Osteocyte (in vitro differentiated cells): ENCODE results near the gene WDR5B. TPM values are rescaled to one million over a fixed set of nuclear protein-coding genes. Genes with fewer than 3 reads are reported as not detected.
"Not testable (repeated sequence)": the region's sequence is repeated elsewhere in the genome, so short reads cannot be mapped to it uniquely, and the experiment has no call there.

Source experiments
- DNase-seq: peaks from one replicate; pipeline ENCODE4 v3.0.0; 2021; ENCODE audit warnings: mixed read lengths; ENCODE audit not compliant: unreplicated experiment; ENCODE audit errors: extremely low spot score
- H3K27ac Mint-ChIP-seq: one replicate; pipeline ENCODE4 v1.8.0; 2021; ENCODE audit warnings: mild to moderate bottlenecking, mixed read lengths; ENCODE audit not compliant: unreplicated experiment
- H3K27me3 Mint-ChIP-seq: one replicate; pipeline ENCODE4 v1.8.0; 2021; ENCODE audit warnings: mixed read lengths; ENCODE audit not compliant: unreplicated experiment
- H3K36me3 Mint-ChIP-seq: one replicate; pipeline ENCODE4 v1.8.0; 2021; ENCODE audit warnings: mixed read lengths; ENCODE audit not compliant: unreplicated experiment
- H3K4me1 Mint-ChIP-seq: one replicate; pipeline ENCODE4 v1.8.0; 2021; ENCODE audit warnings: mixed read lengths; ENCODE audit not compliant: unreplicated experiment
- H3K4me3 Mint-ChIP-seq: one replicate; pipeline ENCODE4 v1.8.0; 2021; ENCODE audit warnings: mild to moderate bottlenecking, moderate library complexity, mixed read lengths; ENCODE audit not compliant: unreplicated experiment
- H3K9me3 Mint-ChIP-seq: one replicate; pipeline ENCODE4 v1.8.0; 2021; ENCODE audit warnings: mixed read lengths; ENCODE audit not compliant: unreplicated experiment
- total RNA-seq: library from RNA; stranded (reverse); gene quantifications from 2 replicates; pipeline ENCODE4 v1.2.1, GENCODE V29; 2021
- TF ChIP-seq, protein P1 (sequence below): fragments of 200-600 bp; sonication (generic); IDR thresholded peaks from 2 replicates; pipeline ENCODE4 v1.5.0; 2021; ENCODE audit warnings: antibody characterized with exemption, mild to moderate bottlenecking, moderate library complexity

The WDR5B gene
- total RNA-seq, 1 donor from 2014 or later = 6.5 TPM

DNA sequence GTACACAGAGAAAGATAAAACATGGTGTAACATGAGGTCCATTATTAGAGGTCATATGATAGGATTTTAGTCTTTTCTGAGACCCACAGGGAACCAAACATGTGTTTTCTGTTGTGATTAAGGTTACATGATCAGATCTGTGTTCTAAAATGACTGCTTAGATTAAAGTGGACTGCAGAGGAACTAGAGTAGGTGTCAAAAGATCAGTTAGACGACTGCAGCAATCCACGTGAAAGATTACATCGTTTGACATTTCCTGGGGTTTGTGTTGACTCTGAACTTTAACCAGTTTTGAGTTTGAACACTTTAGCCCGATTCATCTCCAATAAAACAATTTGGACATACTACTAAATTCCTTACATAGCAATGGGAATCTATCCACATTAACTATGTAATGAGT is 37.9 kb downstream of the WDR5B start:
- H3K36me3 Mint-ChIP-seq = no peaks in the 10 kb centered on the region
- no peaks in the 10 kb centered on the region for H3K9me3 Mint-ChIP-seq
- H3K4me3 Mint-ChIP-seq = no peak overlapping the region
- TF ChIP-seq, protein P1, sequence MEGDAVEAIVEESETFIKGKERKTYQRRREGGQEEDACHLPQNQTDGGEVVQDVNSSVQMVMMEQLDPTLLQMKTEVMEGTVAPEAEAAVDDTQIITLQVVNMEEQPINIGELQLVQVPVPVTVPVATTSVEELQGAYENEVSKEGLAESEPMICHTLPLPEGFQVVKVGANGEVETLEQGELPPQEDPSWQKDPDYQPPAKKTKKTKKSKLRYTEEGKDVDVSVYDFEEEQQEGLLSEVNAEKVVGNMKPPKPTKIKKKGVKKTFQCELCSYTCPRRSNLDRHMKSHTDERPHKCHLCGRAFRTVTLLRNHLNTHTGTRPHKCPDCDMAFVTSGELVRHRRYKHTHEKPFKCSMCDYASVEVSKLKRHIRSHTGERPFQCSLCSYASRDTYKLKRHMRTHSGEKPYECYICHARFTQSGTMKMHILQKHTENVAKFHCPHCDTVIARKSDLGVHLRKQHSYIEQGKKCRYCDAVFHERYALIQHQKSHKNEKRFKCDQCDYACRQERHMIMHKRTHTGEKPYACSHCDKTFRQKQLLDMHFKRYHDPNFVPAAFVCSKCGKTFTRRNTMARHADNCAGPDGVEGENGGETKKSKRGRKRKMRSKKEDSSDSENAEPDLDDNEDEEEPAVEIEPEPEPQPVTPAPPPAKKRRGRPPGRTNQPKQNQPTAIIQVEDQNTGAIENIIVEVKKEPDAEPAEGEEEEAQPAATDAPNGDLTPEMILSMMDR = no peak
- no peaks in the 10 kb centered on the region for H3K27me3 Mint-ChIP-seq
- H3K27ac Mint-ChIP-seq = no peak overlapping the region
- DNase-seq = no peak
- H3K4me1 Mint-ChIP-seq = peaks cover 11% of the 10 kb centered on the region

DNA sequence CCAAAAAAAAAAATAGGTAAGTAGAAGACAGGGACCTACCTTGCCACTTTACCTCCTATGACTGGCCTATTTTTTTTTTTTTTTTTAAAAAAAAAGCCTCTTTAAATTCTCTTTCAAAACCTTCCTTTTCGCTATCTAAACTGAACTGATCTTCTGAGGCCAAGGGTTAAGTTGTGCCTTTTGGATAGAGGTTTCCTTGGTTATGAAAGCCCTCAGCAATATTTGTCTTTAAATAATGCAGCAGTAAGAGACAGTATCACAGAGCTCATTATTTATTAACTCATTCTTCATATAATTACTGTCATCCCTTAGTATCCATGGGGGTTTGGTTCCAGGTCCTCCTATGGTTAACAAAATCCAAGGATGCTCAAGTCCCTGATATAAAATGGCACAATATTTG is 41.8 kb downstream of the WDR5B start:
- Mint-ChIP-seq H3K27ac (no peak overlapping the region), H3K27me3 (no peaks in the 10 kb centered on the region), H3K9me3 (no peaks in the 10 kb centered on the region), H3K4me3 (no peak overlapping the region), H3K4me1 (no peaks in the 10 kb centered on the region), H3K36me3 (peaks cover 7% of the 10 kb centered on the region)
- TF ChIP-seq, protein P1 = no peak
- DNase-seq = no peak

DNA sequence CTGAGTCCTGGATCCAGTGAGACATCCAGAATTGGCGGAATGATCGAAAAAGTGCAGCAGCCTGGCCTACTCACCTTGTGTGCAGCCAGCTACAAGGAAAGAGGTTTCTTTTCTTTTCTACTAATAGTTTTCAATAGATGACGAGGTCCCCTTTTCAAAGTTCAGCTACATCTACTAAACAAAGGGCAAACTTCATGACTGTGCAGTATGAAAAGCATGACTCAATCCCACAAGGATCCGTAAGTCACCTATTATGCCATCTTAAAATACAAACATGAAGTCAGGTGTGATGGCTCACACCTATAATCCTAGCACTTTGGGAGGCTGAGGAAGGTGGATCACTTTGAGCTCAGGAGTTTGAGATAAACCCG is 49.5 kb downstream of the WDR5B start:
- Mint-ChIP-seq H3K9me3 (no peaks in the 10 kb centered on the region), H3K27ac (no peak overlapping the region), H3K27me3 (no peaks in the 10 kb centered on the region), H3K4me1 (no peaks in the 10 kb centered on the region), H3K36me3 (peaks cover 25% of the 10 kb centered on the region), H3K4me3 (no peak overlapping the region)
- TF ChIP-seq, protein P1 = no peak
- no peak for DNase-seq

DNA sequence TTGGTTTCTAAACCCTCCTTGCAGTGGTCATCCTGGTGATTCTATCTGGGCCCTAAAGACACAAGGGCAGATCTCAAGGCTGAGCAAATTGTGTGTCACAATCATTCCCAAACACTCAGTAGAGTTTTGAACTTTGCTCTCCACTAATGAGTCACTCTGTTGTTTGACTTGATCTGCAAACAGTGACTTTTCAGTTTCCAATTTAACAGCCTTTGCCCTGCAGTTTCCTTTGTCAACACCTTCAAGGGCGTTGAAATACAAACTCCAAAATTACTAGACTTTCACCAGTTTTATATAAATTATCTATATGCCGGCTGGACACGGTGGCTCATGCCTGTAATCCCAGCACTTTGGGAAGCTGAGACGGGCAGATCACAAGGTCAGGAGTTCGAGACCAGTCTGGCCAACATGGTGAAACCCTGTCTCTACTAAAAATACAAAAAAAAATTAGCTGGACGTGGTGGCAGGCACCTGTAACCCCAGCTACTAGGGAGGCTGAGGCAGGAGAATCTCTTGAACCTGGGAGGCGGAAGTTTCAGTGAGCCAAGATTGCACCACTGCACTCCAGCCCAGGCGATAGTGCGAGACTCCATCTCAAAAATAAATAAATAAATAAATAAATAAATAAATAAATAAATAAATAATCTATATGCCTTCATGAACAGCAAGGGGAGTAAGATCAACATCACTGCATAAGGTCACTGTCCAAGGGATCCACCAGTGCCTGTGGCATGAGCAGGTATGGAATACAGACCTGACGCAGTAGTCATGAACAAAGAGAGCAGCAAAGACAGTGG is 50.1 kb downstream of the WDR5B start:
- not testable (repeated sequence) for H3K4me3 Mint-ChIP-seq

DNA sequence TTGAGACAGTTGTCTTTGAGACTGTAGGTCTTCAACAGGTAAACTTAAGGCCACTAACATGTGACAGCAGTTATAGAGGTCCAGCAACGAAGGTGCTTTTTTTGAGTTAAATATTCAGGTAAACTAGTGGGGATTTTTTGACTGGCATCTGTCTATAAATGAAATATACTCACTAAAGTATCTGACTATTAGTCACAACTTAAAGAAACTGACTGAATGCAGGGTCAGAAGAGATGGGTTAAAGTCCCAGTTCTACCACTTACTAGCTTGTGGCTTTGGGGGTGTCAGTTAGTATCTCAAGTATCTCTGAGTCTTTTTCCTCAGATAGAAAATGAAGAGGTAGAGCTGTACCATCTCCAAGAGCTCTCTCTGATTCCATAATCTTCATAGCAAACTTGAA is 50.8 kb downstream of the WDR5B start:
- H3K36me3 Mint-ChIP-seq = peaks cover 24% of the 10 kb centered on the region
- TF ChIP-seq, protein P1 = no peak
- H3K4me3 Mint-ChIP-seq = no peak overlapping the region
- H3K27me3 Mint-ChIP-seq = no peaks in the 10 kb centered on the region
- no peak for DNase-seq
- H3K4me1 Mint-ChIP-seq = no peaks in the 10 kb centered on the region
- no peaks in the 10 kb centered on the region for H3K9me3 Mint-ChIP-seq
- H3K27ac Mint-ChIP-seq = no peak overlapping the region

More for the DNA sequence above, 50.1 kb downstream of the WDR5B start:
- not testable (repeated sequence) for H3K9me3 Mint-ChIP-seq, DNase-seq, H3K27me3 Mint-ChIP-seq, H3K27ac Mint-ChIP-seq, H3K4me1 Mint-ChIP-seq
- H3K36me3 Mint-ChIP-seq = peaks cover 22% of the 10 kb centered on the region
